ENCODE measurements around the gene UBE2S.

UBE2S gene

DNA sequence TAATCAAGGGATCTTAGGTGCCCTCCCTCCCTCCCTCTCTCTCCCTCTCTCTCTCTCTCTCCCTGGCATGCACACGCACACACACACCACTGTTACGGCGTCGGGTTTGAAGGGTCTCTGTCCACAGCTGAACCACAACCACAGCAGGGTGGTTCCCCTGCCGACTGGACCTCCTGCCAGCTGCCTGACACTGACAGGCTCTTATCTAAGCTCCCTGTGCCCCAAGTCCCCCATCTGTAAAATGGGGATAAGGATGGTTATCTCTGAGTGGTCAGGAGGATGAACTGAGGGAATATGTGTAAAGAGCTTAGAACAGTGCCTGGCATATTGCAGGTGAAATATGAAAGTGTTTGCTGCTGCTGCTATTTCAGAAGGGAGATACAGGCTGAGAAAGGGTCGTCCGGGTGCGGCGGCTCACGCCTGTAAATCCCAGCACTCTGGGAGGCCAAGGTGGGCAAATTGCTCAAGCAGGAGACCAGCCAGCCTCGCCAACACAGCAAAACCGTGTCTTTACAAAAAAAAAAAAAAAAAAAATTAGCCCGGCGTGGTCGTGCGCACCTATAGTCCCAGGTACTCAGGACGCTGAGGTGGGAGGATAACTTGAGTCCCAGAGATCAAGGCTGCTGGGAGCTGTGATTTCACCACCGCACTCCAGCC lies 36.4 kb upstream of the UBE2S start:
- DNase-seq (ENCODE audit: low read depth) = no peak
- TF ChIP-seq POLR2A (IDR thresholded peaks at IDR 0.05; ENCODE audit: extremely low read depth, insufficient read length) = no peak
- TF ChIP-seq, protein P1, sequence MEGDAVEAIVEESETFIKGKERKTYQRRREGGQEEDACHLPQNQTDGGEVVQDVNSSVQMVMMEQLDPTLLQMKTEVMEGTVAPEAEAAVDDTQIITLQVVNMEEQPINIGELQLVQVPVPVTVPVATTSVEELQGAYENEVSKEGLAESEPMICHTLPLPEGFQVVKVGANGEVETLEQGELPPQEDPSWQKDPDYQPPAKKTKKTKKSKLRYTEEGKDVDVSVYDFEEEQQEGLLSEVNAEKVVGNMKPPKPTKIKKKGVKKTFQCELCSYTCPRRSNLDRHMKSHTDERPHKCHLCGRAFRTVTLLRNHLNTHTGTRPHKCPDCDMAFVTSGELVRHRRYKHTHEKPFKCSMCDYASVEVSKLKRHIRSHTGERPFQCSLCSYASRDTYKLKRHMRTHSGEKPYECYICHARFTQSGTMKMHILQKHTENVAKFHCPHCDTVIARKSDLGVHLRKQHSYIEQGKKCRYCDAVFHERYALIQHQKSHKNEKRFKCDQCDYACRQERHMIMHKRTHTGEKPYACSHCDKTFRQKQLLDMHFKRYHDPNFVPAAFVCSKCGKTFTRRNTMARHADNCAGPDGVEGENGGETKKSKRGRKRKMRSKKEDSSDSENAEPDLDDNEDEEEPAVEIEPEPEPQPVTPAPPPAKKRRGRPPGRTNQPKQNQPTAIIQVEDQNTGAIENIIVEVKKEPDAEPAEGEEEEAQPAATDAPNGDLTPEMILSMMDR (IDR thresholded peaks at IDR 0.05; ENCODE audit: low read depth, low read length) = no peak
- H3K4me3 ChIP-seq (ENCODE audit: low read depth, low read length) = no peak overlapping the region

DNA sequence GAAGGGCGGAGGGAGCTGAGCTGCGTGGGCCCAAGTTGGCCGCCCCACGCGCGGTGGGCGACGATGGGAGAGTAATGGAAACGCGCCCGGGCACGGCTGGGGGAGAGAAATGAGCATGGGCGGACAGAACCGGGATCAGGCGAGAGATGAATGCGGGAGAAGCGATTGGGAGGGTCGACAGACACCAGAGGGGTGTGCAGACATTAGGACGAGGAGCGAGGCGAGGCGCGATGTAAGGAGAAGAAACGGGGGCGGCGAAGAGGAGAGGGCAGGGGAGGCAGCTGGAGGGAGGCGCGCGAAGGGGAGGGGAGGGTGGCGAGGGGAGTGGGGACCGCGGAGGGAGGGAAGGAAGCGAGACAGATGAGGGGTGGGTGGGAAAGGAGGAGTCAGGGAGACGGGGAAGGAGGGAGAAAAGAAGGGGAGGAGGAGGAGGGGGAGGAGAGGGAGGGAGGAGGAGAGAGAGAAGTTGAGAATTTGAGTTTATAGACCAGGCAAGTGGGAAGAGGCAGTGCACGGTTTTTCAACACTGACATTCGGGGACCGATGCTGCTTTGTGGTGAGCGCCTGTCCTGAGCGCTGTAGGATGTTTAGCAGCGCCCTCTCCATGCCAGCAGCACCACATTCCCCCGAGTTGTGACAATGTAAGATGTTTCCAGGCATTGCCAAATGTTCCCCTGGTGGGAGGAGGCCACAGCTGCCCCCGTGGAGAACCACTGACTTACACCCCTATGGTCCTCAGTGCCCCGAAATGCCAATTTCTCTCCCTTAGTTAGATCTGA lies 35.6 kb upstream of the UBE2S start, which contains the start of gene SHISA7:
Gene SHISA7, minus strand, starts transcription at position 256 of the 779 bp plus-strand sequence. CDS start 437 bp downstream, outside the sequence.
- peak; percentile 31 for DNase-seq (ENCODE audit: low read depth)
- TF ChIP-seq, protein P1 (IDR thresholded peaks at IDR 0.05; ENCODE audit: low read depth, low read length) = no peak
- TF ChIP-seq MYC (IDR thresholded peaks at IDR 0.05; ENCODE audit: low read depth, low read length) = no peak
- no peak for TF ChIP-seq POLR2A (IDR thresholded peaks at IDR 0.05; ENCODE audit: extremely low read depth, insufficient read length)
- TF ChIP-seq, protein P2, sequence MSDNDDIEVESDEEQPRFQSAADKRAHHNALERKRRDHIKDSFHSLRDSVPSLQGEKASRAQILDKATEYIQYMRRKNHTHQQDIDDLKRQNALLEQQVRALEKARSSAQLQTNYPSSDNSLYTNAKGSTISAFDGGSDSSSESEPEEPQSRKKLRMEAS (IDR thresholded peaks at IDR 0.05; ENCODE audit: low read depth, low read length) = no peak
- H3K4me3 ChIP-seq (ENCODE audit: low read depth, low read length) = no peak within 1 kb of the TSS

DNA sequence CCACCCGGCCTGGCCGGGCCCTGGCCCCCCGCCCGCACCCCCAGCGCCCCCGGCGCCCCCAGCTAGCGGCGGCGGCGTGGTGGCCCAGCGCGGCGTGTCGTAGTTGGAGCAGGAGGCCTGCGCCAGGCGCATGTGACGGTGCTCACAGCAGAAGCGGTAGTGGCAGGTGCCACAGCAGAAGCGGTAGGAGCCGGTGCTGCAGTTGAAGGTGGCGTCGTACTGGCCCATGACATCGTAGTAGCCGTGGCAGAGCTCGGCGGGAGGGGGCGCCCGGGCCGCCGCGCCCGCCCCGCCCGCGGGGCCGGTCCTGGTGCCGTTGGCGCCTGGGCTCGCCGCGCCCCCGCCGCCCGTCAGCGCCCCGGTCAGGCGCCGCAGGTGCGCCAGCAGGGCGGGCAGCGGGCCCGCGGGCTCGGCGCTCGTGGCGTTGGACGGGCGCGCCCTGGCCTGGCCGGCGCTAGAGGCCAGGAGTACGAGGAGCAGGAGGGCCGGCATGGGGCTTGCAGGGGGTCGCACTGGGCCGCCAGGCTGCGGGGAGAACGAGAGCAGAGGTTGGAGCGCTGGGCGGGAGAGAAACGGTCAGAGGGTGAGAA lies 34.9 kb upstream of the UBE2S start:
- DNase-seq (ENCODE audit: low read depth) = no peak

DNA sequence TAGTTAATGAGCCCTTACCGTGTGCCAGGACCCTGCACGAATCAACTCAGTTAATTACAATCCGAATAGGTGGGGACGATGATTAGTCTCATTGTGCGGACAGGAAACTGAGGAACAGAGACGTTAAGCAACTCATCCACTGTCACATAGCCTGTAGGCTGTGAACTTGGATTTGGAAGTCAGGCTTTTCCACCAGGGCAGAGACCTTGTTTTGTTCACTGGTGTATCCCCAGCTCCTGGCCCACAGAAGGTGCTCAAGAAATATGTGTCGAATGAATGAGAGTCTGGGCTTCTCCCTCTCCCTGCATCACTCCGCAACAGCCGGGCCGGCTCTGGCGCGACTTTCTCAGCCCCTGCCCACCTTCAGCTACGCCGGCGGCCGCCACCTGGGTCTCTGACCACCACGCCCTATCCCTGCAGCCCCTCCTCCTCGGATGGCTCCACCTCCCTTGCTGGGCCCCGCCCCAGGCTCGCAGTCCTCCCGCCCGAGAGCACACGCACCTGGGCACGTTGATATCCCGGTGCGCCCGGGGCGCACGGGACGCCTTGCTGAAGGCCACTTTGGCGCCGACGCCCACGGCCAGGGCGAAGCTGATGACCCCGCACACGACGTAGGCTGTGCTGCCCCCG lies 34.2 kb upstream of the UBE2S start:
- H3K4me3 ChIP-seq (ENCODE audit: low read depth, low read length) = no peak overlapping the region
- TF ChIP-seq, protein P1 (IDR thresholded peaks at IDR 0.05; ENCODE audit: low read depth, low read length) = no peak
- TF ChIP-seq, protein P2 (IDR thresholded peaks at IDR 0.05; ENCODE audit: low read depth, low read length) = no peak
- DNase-seq (ENCODE audit: low read depth) = no peak

More for the DNA sequence above, 34.9 kb upstream of the UBE2S start:
- H3K4me3 ChIP-seq (ENCODE audit: low read depth, low read length) = no peak overlapping the region
- TF ChIP-seq, protein P1 (IDR thresholded peaks at IDR 0.05; ENCODE audit: low read depth, low read length) = no peak
- no peak for TF ChIP-seq MYC (IDR thresholded peaks at IDR 0.05; ENCODE audit: low read depth, low read length)
- TF ChIP-seq POLR2A (IDR thresholded peaks at IDR 0.05; ENCODE audit: extremely low read depth, insufficient read length) = no peak
- TF ChIP-seq, protein P2 (IDR thresholded peaks at IDR 0.05; ENCODE audit: low read depth, low read length) = no peak

DNA sequence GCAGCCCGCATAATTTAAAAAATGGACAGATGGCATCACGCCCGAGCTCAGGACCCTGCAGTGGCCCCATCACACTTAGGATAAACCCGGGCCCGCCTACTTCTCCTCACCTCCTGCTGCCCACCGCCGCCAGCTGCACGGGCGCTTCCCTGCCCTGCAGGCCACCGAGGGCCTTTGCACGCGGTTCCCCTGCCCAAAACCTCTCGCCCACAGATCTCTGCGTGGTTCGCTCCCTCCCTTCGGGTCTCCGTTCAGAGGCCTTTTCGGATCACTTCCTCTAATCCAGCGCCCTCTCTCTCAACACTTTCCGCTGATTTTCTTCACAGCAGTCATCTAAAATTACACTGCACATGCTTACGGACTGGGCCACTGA lies 33.7 kb upstream of the UBE2S start:
- peak; percentile 38 for DNase-seq (ENCODE audit: low read depth)
- no peak overlapping the region for H3K4me3 ChIP-seq (ENCODE audit: low read depth, low read length)
- no peak for TF ChIP-seq MYC (IDR thresholded peaks at IDR 0.05; ENCODE audit: low read depth, low read length)
- TF ChIP-seq, protein P1 (IDR thresholded peaks at IDR 0.05; ENCODE audit: low read depth, low read length) = no peak
- TF ChIP-seq, protein P2 (IDR thresholded peaks at IDR 0.05; ENCODE audit: low read depth, low read length) = no peak
- TF ChIP-seq POLR2A (IDR thresholded peaks at IDR 0.05; ENCODE audit: extremely low read depth, insufficient read length) = no peak

Data from NB4 (cell line).